Stimulated activated CD8-positive, alpha-beta memory T cell treated with anti-CD3 and anti-CD28 coated beads, Interleukin-4, amount 100 ng/mL, for 1 hour (primary cell): ENCODE data around the gene INTS7.

ENCODE experiments used
- DNase-seq, 2 donors: peaks; one replicate each; pipeline ENCODE4 v3.0.0-alpha.2; 2020; ENCODE audit warnings: low read depth in 2 of 2, low spot score in 1 of 2

Gene INTS7

DNA sequence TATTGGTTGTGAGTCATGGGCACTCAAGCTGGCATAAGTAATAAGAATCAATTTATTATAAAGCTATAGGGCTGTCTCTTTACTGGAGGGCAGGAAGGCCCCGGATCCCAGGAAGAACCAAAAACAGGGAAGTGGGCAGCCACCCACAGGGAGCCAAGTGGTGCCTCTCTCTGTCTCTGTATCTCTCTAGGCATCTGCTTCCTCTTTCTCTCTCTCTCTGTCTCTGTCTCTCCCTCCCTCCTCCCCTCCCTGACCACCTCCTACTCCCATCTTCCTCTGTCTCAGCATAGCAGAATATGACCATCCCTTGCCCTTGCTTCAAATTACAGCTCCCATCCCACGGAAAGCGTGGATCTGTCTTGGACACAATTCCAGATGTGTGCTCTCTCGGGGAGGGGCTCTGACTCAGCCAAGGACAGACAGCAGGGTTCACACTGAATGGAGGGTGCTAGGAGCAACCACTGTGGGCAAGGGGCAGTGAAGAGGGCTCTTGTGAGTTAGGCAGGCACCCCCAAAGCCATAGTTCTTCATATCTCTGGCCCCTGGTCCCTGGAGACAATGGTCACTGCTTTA lies 124.4 kb downstream of the INTS7 start:
- DNase-seq: no peak

DNA sequence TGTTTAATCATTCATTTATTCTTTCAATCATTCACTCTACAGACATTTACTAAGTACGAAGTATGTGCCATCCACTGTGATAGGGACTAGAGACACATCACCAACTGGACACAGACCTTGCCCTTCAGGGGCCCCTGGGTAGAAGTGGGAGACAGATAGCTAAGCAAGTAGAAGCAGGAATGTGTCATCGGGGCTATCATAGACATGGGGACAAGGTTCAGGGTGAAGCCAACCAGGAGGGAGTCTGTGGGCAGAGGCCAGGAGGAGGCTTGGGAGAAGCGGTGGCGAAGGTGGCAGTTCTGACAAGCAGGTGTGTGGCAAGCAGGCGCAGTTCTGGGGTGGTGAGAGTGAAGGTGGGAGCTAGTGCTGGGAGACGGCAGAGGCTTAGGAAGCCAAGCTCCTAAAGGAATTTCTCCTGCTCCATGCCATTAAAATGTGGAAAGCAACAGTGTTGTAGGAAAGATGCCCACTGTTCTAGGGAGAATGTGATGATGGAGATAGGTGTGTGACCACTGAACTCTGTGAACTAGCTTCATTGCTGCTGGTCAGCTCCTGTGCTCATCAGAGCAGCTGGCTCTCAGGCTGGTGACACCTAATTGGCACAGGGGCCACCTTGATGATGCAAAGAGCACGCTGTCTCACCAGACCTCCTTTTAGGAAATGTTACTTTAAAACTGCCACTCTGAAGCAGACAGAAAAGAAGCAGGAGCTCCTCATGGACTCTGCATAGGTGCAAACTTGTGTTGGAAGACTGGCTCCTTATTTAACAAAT lies 125.1 kb downstream of the INTS7 start:
- DNase-seq: no peak

DNA sequence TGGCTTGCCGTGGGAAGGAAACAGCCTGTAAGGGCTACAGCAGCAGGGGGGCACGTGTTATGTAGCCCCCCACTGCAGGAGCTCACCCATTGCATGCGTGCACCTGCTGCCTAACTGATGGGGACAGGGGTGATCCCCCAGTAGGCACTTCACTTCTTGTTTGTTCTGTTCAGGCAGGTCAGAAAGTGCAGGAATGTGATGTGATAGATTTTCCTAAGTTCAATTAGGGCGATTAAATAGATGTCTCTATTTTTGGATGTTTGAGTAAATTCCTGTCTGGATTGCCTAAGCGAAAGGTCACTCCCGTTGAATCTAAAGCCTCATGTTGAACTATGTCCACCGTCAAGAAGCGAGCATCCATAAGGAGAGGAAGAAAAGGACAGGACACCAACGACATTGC lies 126.0 kb downstream of the INTS7 start:
- DNase-seq: no peak

DNA sequence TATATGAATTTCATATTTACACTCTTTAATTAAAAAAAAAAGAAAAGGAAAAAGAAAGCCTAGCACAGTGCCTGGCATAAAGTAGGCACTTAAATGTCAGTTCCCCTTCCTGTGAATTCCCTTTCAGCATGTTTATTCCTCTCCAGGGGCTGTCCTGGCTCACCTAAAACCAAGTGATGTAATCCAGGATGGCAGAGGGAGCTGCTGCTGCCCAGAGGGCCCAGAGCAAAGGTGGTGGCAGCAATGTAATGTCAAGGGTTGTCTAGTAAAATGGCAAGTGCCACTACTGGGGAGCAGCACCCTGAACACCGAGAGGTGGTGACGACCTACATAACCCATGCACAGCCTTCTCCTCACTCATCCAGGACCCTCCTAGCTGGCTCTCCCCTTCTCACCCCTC lies 126.4 kb downstream of the INTS7 start:
- DNase-seq: no peak

DNA sequence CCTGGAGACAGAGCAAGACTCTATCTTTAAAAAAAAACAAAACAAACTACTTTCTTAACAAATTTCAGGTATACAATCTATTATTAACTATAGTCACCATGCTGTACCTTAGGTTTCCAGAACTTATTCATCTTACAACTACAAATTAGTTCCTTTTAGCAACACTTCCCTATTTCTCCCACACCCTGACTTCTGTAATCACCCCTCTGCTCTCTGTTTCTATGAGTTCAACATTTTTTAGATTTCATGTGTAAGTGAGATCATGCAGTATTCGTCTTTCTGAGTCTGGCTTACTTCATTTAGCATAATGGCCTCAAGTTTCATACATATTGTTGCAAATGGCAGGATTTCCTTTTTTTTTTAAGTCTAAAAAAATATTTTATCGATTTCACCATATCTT lies 126.9 kb downstream of the INTS7 start:
- no peak for DNase-seq

DNA sequence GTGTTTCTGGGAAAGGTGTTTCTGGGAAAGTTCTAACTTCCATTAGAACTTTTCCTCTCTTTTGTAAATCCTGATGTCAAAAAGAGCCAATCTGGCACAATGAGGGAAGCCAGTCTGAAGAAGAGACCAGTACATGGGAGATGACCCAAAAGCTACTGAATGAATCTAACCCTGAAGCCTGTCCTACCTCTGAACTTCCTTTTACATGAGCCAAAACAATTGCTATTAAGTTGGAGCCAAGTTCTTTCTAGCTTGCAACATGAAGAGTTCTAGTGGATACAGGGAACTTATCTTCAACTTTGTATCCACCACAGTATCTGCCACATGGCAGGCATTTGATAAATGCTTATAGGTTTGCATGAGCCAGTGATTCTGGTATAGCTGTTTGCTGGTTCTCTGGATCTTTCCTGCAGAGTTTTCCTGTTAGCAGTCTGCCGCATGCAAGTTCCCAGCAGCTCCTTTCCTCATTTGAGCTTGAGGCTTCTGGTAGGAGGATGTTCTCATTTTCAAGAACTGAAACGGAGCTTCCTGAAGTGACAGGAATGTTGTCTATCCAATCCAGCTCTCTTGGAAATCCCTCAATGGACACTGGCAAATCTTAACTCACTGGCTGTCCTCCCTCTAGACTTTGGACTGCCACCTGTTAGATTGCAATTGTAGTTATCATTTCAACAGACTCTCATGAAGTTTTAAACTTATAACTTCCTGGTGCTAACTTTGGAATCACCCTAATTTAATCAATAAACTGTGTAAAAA lies 131.7 kb downstream of the INTS7 start:
- DNase-seq: no peak

DNA sequence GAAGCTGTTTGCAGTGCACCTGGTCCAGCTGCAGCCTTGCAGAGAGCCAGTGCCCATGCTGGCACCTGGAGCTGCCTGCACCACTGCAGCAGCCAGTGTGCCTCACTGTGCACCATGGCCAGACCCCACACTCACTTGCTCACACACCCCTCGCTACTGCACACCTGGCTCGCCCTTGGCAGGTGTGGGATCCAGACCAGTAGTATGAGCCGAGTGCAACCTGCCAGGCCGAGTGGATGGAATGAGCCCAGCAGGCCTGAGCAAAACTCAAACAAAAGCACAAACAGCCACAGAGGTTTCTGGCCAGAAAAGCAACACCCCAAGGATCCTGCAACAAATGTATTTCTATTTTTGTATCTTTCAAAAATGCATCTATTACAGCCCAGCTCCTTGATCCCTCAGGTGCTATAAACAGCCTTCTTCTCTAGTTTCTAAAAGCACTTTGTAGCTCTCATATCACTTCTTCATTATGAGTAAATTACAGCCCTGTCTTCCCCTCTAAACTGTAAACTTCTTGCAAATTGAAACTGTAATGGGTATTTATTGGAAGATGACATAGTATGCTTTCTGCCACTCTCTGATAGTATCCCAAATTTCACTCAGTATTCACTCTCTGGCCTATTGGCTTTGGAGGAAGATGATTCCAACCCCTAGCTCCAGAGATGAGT lies 132.6 kb downstream of the INTS7 start:
- no peak for DNase-seq

DNA sequence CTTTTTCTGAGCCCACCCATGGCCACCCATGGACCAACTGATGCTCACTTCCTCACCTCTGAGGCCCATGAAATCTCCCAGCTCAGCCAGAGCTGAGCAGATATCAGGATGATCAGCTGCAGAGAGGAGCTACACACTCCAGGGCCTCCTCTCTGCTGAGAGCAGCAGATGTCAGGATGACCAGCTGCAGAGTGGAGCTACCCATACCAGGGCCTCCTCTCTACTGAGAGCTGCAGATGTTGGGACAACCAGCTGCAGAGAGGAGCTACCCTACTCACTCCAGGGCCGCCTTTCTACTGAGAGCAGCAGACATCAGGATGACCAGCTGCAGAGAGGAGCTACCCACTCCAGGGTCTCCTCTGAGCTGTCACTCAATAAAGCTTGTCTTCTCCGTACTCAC lies 133.4 kb downstream of the INTS7 start:
- DNase-seq: no peak

DNA sequence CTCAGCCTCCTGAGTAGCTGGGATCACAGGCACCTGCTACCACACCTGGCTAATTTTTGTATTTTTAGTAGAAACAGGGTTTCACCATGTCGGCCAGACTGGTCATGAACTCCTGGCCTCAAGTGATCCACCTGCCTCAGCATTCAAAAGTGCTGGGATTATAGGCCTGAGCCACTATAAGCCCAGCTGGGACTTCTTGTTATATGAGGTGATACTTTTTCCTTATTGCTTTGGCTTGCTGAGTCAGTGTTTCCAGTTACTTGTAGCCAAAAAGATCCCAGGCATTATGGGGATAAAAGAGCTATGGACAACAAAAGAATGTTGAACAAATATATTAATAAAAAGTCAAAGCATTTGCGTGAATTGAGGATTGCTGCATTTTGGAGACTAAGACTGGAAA lies 134.9 kb downstream of the INTS7 start:
- DNase-seq: no peak

DNA sequence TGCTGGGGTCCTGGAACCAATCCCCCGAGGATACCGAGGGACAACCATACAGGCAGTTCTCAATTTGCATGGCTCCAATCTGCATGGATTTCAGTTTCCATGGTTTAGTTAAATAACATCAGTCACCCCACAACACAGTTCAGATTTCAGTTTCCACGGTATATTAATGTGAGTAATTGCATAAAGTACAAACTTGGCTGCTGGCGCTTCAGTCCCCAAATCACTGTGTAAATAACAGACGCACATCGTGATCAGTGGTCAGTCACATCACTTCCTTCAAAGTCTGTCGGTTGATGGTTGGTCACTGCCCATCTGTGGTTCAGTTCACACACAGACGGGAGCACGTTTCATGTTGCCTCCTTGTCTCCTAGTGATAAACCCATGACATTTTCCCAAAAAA lies 138.4 kb downstream of the INTS7 start:
- DNase-seq: no peak

DNA sequence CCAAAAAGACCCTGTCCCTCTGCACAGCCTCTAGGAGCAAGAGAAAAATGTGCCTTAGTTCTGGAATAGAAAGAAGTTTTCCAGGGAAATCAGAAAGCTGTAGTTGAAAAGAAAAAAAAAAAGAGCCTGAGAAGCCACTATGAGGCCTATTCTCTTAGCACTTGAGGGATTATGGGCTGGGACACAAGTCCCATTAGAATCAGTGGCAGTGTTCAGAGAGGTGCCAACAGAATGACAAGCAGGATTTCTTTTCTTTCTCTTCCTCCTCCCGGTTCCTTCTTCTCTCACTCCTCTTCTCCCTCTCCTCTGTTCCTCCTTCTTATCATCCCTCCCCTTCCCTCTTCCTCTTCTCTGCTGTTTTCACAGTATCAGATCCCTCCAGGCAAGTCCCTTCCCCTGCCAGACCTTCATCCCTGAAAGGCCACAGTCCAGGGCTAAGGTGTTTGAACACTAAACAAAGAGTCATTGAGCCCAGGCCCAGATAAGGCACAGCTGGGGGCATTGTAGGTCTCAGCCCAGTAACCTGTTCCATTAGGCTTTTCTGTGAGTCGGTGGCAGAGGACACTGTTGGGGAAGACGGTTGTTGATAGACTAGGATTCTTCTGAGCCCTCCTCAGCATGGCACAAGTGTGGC lies 140.1 kb downstream of the INTS7 start:
- no peak for DNase-seq

DNA sequence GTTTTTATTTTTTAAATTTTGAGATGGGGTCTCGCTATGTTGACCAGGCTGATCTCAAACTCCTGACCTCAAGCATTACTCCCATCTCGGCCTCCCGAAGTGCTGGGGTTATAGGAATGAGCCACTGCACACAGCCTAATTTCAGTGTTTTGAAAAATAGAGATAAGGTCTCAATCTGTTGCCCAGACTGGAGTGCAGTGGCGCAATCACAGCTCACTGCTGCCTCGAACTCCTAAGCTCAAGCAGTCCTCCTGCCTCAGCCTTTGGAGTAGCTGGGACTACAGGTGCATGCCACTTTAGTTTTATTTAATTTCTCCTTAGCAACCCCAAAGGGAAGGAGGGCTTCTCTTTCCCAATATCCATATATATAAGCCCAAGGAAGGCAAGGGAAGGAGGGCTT lies 141.0 kb downstream of the INTS7 start:
- no peak for DNase-seq

DNA sequence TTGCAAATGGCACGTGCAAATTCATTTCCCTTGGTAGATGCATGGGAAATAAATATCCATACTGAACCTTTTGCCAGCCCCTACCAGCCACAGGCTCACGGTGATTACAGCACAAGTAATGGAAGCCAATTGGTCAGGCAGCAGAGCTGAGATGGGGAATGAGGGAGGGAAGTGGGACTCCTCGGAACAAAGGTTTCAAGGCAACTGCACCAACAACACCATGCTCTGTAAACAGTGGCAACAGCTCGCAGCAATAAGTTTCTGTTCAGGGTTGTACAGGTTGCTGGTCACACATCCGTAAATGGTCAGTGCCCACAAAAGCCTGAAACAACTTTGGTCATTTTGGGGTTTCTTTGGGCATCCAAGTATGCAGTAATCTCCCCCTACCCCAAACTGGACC lies 142.1 kb downstream of the INTS7 start:
- DNase-seq: no peak

DNA sequence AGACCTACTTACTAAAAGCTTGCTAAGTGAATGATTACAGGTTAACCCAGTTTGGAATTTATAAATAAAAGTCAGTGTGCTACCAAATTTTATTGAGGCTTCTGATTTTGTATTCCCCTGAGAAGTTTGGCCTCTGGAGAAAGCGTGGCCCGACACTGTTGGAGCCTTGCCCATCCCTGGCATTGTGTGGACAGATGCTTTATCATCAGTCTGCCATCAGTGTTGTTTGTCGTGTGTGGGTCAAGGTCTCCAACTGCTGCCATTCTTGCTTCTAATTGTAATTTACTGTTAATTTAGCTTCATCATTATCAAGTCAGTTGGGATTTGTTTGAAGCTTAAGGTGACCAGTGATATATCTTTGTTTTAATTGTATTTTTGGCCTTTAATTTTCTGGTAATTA lies 142.8 kb downstream of the INTS7 start:
- DNase-seq: no peak

DNA sequence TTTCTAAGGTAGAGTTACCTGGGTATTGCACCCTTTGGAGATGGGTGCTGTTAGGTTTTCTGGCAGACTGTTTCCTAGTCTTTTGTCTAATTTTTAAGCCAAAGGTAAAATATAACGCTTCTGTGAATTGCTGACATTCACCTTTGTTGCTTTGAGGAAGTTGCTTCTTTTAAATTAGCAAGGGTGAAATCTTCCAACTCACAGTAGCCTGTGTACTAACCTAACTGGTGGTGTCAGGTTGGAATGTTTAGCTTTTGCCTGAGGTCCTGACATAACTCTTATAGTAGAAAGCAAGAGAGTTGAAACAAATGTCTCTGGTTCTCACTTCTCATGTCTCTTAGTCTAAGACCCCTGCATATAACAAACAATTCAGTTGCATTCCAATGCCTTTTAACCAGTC lies 143.6 kb downstream of the INTS7 start:
- DNase-seq: no peak
